Lower lobe of right lung (tissue), 2 donors: ENCODE measurements around the gene ZNF398. TPM values are rescaled to one million over a fixed set of nuclear protein-coding genes. Genes with fewer than 3 reads are reported as not detected.

Source experiments
- ATAC-seq, 2 donors: fragments of 200-7000 bp; cut with Tn5 transposase; one replicate each; pipeline ENCODE4 v1.9.1; 2020 to 2022; ENCODE audit warnings: mild to moderate bottlenecking in 2 of 2, moderate library complexity in 2 of 2
- DNase-seq: peaks from one replicate; pipeline ENCODE4 v3.0.0-alpha.2; 2020
- H3K27ac ChIP-seq: fragments of 200-600 bp; one replicate; pipeline ENCODE4 v1.8.0; 2022
- H3K27me3 ChIP-seq: fragments of 200-600 bp; one replicate; pipeline ENCODE4 v1.8.0; 2022; ENCODE audit warnings: low read depth
- H3K36me3 ChIP-seq: fragments of 200-600 bp; one replicate; pipeline ENCODE4 v1.8.0; 2022; ENCODE audit warnings: mild to moderate bottlenecking
- H3K4me1 ChIP-seq: fragments of 200-600 bp; one replicate; pipeline ENCODE4 v1.8.0; 2022
- H3K4me3 ChIP-seq: fragments of 200-600 bp; one replicate; pipeline ENCODE4 v1.8.0; 2022; ENCODE audit warnings: mild to moderate bottlenecking
- H3K9me3 ChIP-seq: fragments of 200-600 bp; one replicate; pipeline ENCODE4 v1.8.0; 2022
- CTCF ChIP-seq: fragments of 200-600 bp; IDR thresholded peaks from one replicate; pipeline ENCODE4 v1.8.0; 2022; ENCODE audit warnings: antibody characterized with exemption, mild to moderate bottlenecking
- intact Hi-C: fragments of 100-400 bp; cut with DNase I; formaldehyde crosslinking; loops from one replicate; pipeline ENCODE4 v1.11.0; 2022
- total RNA-seq: library from RNA; stranded (reverse); fragmentation: NEBNext Ultra II Directional; extraction: Animal tissue kit (Norgen Biotek cat#: 25700); gene quantifications from one replicate; pipeline ENCODE4 v1.2.1, GENCODE V29; 2021
- donor health status: DM: no; HTN: yes; CAD: no; lungs with severe emphysema.

The ZNF398 gene
- total RNA-seq, 1 donor from 2014 or later: 13.2 TPM

GRCh38 chr7:149197675-149198074, 50.4 kb downstream of the ZNF398 start:
- H3K4me3 ChIP-seq: no peak overlapping the region
- peaks cover 46% of the 10 kb centered on the region for H3K36me3 ChIP-seq
- H3K27me3 ChIP-seq: no peaks in the 10 kb centered on the region
- ATAC-seq (no peak), DNase-seq (no peak)
- no peak for TF ChIP-seq CTCF
- H3K9me3 ChIP-seq: no peaks in the 10 kb centered on the region
- no peak overlapping the region for H3K27ac ChIP-seq
- intact Hi-C loops: no loop called here
- peaks cover 28% of the 10 kb centered on the region for H3K4me1 ChIP-seq

GRCh38 chr7:149198161-149198816, 51.0 kb downstream of the ZNF398 start:
- intact Hi-C loops: no loop called here
- H3K27ac ChIP-seq: no peak overlapping the region
- no peak for ATAC-seq
- H3K4me3 ChIP-seq: no peak overlapping the region
- no peak for DNase-seq
- no peaks in the 10 kb centered on the region for H3K27me3 ChIP-seq
- TF ChIP-seq CTCF: no peak
- H3K36me3 ChIP-seq: peaks cover 52% of the 10 kb centered on the region
- H3K4me1 ChIP-seq: peaks cover 29% of the 10 kb centered on the region
- no peaks in the 10 kb centered on the region for H3K9me3 ChIP-seq

GRCh38 chr7:149199234-149199995, 52.2 kb downstream of the ZNF398 start:
- no peak for DNase-seq
- no peak overlapping the region for H3K27ac ChIP-seq
- H3K4me1 ChIP-seq: peaks cover 29% of the 10 kb centered on the region
- no peak for ATAC-seq
- TF ChIP-seq CTCF: no peak
- H3K36me3 ChIP-seq: peaks cover 63% of the 10 kb centered on the region
- H3K27me3 ChIP-seq: no peaks in the 10 kb centered on the region
- H3K4me3 ChIP-seq: no peak overlapping the region
- intact Hi-C loops: no loop called here
- H3K9me3 ChIP-seq: no peaks in the 10 kb centered on the region

GRCh38 chr7:149202831-149203231, 55.6 kb downstream of the ZNF398 start:
- H3K4me1 ChIP-seq: peaks cover 14% of the 10 kb centered on the region
- no peaks in the 10 kb centered on the region for H3K9me3 ChIP-seq
- DNase-seq (no peak), ATAC-seq (peak; percentile 88 to 94)
- intact Hi-C loops: no loop called here
- no peak overlapping the region for H3K27ac ChIP-seq
- no peaks in the 10 kb centered on the region for H3K27me3 ChIP-seq
- no peak for TF ChIP-seq CTCF
- no peak overlapping the region for H3K4me3 ChIP-seq
- H3K36me3 ChIP-seq: peaks cover 91% of the 10 kb centered on the region

GRCh38 chr7:149205690-149206381, 58.6 kb downstream of the ZNF398 start:
- Histone ChIP-seq H3K9me3 (no peaks in the 10 kb centered on the region), H3K36me3 (peaks cover 93% of the 10 kb centered on the region), H3K4me1 (peaks cover 14% of the 10 kb centered on the region), H3K27ac (peak overlapping the region; percentile 3), H3K27me3 (no peaks in the 10 kb centered on the region), H3K4me3 (no peak overlapping the region)
- no peak for DNase-seq
- TF ChIP-seq CTCF: no peak
- peak in 1 of 2 donors; percentile 41 for ATAC-seq
- intact Hi-C loops: no loop called here
